Lower leg skin (tissue), 3 donors: ENCODE results near the gene LGR4.

Experiments used
- CTCF ChIP-seq, 3 donors: fragments of 450-650 bp; IDR thresholded peaks; one replicate each; pipeline ENCODE4 v1.5.1; 2016; ENCODE audit warnings: antibody characterized with exemption in 3 of 3, mild to moderate bottlenecking in 3 of 3, moderate library complexity in 2 of 3
- POLR2A ChIP-seq, 2 donors: fragments of 450-650 bp; IDR thresholded peaks; one replicate each; pipeline ENCODE4 v1.6.1; 2016 to 2017; ENCODE audit warnings: antibody characterized with exemption in 2 of 2, mild to moderate bottlenecking in 1 of 2, moderate library complexity in 1 of 2

GRCh38 chr11:27356624-27357222, 115.9 kb downstream of the LGR4 start:
- TF ChIP-seq CTCF (IDR thresholded peaks at IDR 0.05), result no peak
- TF ChIP-seq POLR2A (IDR thresholded peaks at IDR 0.05), result no peak
